CD4-positive, alpha-beta T cell treated with Interleukin-21 for 1 hour (primary cell): ENCODE results near the gene SKA2.
A peak's percentile ranks its signal among the peaks of the same experiment; 100 is the strongest.
"Not testable (repeated sequence)": the region's sequence is repeated elsewhere in the genome, so short reads cannot be mapped to it uniquely, and the experiment has no call there.

Experiments
- DNase-seq: peaks from one replicate; pipeline ENCODE4 v3.0.0-alpha.2; 2020

Gene SKA2

GRCh38 chr17:59154721-59155438 is at the start of gene SKA2:
Gene SKA2, minus strand, starts transcription at chr17:59155186. Its CDS starts 23 bp downstream, at chr17:59155163.
- no peak for DNase-seq

GRCh38 chr17:59202320-59202719 is 47.3 kb upstream of the SKA2 start:
- no peak for DNase-seq

GRCh38 chr17:59199398-59199797 is 44.4 kb upstream of the SKA2 start:
- no peak for DNase-seq

- DNase-seq = no peak
These were observed 38.4 kb upstream of the SKA2 start for GRCh38 chr17:59193336-59193862.

GRCh38 chr17:59190806-59191205 is 35.8 kb upstream of the SKA2 start:
- no peak for DNase-seq

- no peak for DNase-seq
These were observed 31.9 kb upstream of the SKA2 start for GRCh38 chr17:59186850-59187249.

GRCh38 chr17:59185997-59186396 is 31.0 kb upstream of the SKA2 start:
- no peak for DNase-seq

- no peak for DNase-seq
These were observed 26.5 kb upstream of the SKA2 start for GRCh38 chr17:59181481-59181880.

- no peak for DNase-seq
These were observed 25.6 kb upstream of the SKA2 start for GRCh38 chr17:59180626-59181025.

- not testable (repeated sequence) for DNase-seq
These were observed 24.6 kb upstream of the SKA2 start for GRCh38 chr17:59179601-59180000.

- DNase-seq = no peak
These were observed 23.4 kb upstream of the SKA2 start for GRCh38 chr17:59178266-59178985.

- no peak for DNase-seq
These were observed 20.1 kb upstream of the SKA2 start for GRCh38 chr17:59175076-59175475.

- no peak for DNase-seq
These were observed 19.7 kb upstream of the SKA2 start for GRCh38 chr17:59174671-59175070.

- DNase-seq = no peak
These were observed 17.5 kb upstream of the SKA2 start for GRCh38 chr17:59172436-59173004.

- DNase-seq = peak; percentile 21
These were observed 12.6 kb upstream of the SKA2 start for GRCh38 chr17:59167571-59168001.

- peak; percentile 67 for DNase-seq
These were observed 11.0 kb upstream of the SKA2 start for GRCh38 chr17:59165933-59166342.

GRCh38 chr17:59161477-59161876 is 6.5 kb upstream of the SKA2 start:
- no peak for DNase-seq

- peak; percentile 49 for DNase-seq
These were observed 5.4 kb upstream of the SKA2 start for GRCh38 chr17:59160157-59161025.

GRCh38 chr17:59155439-59156177 is 622 bp upstream of the SKA2 start, which contains the start of gene PRR11:
Gene PRR11, plus strand, starts transcription at chr17:59155746. Its CDS starts 14,007 bp downstream, at chr17:59169753.
- DNase-seq = peak; percentile 99

- peak; percentile 37 for DNase-seq
These were observed 680 bp downstream of the SKA2 start for GRCh38 chr17:59154292-59154720.

- no peak for DNase-seq
These were observed 2.1 kb downstream of the SKA2 start for GRCh38 chr17:59152925-59153324.

- no peak for DNase-seq
These were observed 3.4 kb downstream of the SKA2 start for GRCh38 chr17:59151591-59151990.
